H1 (cell line): Measurements from ENCODE around the gene RAD51B. TPM values are rescaled to one million over a fixed set of nuclear protein-coding genes. Genes with fewer than 3 reads are reported as not detected.

Source experiments
- CHD2 ChIP-seq: IDR thresholded peaks from 2 replicates; pipeline ENCODE4 v1.6.1; 2012; ENCODE audit warnings: low read length, improper control_type of control experiment
- CREB1 ChIP-seq: IDR thresholded peaks from 2 replicates; pipeline ENCODE4 v1.6.1; 2012; ENCODE audit warnings: inconsistent platforms
- FOSL1 ChIP-seq: IDR thresholded peaks from 2 replicates; pipeline ENCODE4 v1.6.1; 2011; ENCODE audit warnings: mild to moderate bottlenecking, low read depth, low read length, moderate library complexity; ENCODE audit not compliant: insufficient read depth
- HDAC2 ChIP-seq, 2 experiments: fragments of 300-600 bp in 1 of 2; sonication (generic) in 1 of 2; IDR thresholded peaks; 2 replicates each; pipeline ENCODE4 v1.6.1; 2011 to 2012; ENCODE audit warnings: low read depth in 2 of 2, low read length in 2 of 2, mild to moderate bottlenecking in 2 of 2, moderate library complexity in 2 of 2, borderline replicate concordance in 1 of 2, inconsistent platforms in 1 of 2
- JUN ChIP-seq: IDR thresholded peaks from 2 replicates; pipeline ENCODE4 v1.6.1; 2011; ENCODE audit warnings: low read depth, mild to moderate bottlenecking, improper control_type of control experiment, low read length
- NRF1 ChIP-seq: IDR thresholded peaks from 2 replicates; pipeline ENCODE4 v1.6.1; 2011; ENCODE audit warnings: mild to moderate bottlenecking, low read depth, low read length, improper control_type of control experiment
- POLR2AphosphoS5 ChIP-seq: IDR thresholded peaks from 2 replicates; pipeline ENCODE4 v1.6.1; 2011; ENCODE audit warnings: low read depth, low read length
- RAD21 ChIP-seq, 2 experiments: IDR thresholded peaks in 1 of 2; conservative IDR thresholded peaks in 1 of 2; 2 replicates each; pipeline ENCODE4 v1.6.1; 2011; ENCODE audit warnings: low read depth in 2 of 2, low read length in 2 of 2, improper control_type of control experiment in 1 of 2, inconsistent platforms in 1 of 2, mild to moderate bottlenecking in 1 of 2, moderate library complexity in 1 of 2
- polyA plus RNA-seq, 7 experiments: library from polyadenylated mRNA; depleted of rRNA in 3 of 7; stranded (reverse) in 5 of 7; unstranded in 2 of 7; fragments of >200 nt in 5 of 7; fragments of 200-250 nt in 2 of 7; gene quantifications; 1 replicate in 5 of 7; 2 replicates in 1 of 7; 4 replicates in 1 of 7; pipeline versions ENCODE4 v1.2.1 to v1.2.3, GENCODE V29; 2011 to 2013; ENCODE audit warnings: missing spikeins in 2 of 7, mixed read lengths in 2 of 7
- total RNA-seq: library from RNA; stranded (reverse); fragmentation: NEBNext Ultra II Directional; extraction: Animal tissue kit (Norgen Biotek cat#: 25700); gene quantifications from 2 replicates; pipeline ENCODE4 v1.2.1, GENCODE V29; 2021
- TF ChIP-seq, protein P1 (sequence below): fragments of 300-600 bp; sonication (generic); IDR thresholded peaks from 2 replicates; pipeline ENCODE4 v1.7.1; 2012; ENCODE audit warnings: low read length, moderate library complexity, mild to moderate bottlenecking, inconsistent platforms; ENCODE audit not compliant: insufficient replicate concordance

RAD51B gene
- total and polyA plus RNA-seq, 2 of the 8 experiments (the other 6 are each of a cell fraction or from before 2014, with no cell fraction given), result 3.9 to 14.9 TPM

DNA sequence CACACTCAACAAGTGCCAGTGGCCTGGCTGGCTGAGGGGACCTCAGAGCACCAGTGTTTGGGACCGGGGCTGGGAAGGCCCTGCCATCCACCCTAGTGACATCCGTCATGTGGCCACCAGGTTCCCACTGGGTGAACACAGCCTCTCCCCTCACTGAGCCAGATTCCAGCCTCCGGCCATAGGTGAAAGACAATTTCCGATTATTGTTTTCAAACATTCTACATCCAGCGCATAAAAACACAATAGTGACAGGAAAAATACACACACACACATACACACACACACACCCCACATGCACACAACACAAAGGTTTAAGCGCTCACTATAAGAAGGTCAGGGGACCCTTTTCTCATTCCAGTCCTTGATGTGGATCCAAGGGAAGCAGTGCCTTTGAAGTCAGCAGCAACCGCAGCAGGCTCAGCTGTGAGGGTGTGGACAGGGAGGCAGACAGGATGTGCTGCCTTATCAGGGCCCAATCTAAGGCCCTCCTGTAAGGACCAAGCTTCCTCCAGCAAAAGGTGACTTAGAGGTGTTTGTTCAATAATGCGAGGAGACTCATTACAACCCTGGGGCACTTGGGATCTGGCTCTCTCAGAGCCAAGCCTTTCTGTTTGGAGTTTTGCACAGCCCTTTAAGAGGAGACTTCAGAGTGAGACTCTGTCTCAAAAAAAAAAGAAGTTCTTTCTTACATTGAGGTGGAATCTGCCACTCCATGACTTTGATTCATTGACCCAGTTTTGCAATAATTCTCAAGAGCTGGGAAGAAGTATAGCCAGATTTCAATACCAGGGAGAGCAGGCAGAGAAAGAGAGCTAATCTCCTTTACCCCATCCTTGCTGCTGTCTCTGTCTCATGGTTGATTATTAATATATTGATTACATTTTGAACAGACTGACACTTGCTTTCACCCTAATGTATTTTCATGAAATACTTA is 745.5 kb downstream of the RAD51B start (continued):
- no peak for TF ChIP-seq RAD21 (IDR thresholded peaks at IDR 0.05 in 1 of 2, conservative IDR thresholded peaks at IDR 0.05 in 1 of 2; ENCODE audit: low read depth in 2 of 2, low read length in 2 of 2)
- no peak for TF ChIP-seq JUN
- no peak for TF ChIP-seq CHD2
- TF ChIP-seq FOSL1, result no peak
- TF ChIP-seq HDAC2 (IDR thresholded peaks at IDR 0.05; ENCODE audit: borderline replicate concordance in 1 of 2, low read depth in 2 of 2, low read length in 2 of 2), result no peak
- no peak for TF ChIP-seq CREB1
- TF ChIP-seq NRF1, result no peak
- no peak for TF ChIP-seq POLR2AphosphoS5
- TF ChIP-seq, protein P1, sequence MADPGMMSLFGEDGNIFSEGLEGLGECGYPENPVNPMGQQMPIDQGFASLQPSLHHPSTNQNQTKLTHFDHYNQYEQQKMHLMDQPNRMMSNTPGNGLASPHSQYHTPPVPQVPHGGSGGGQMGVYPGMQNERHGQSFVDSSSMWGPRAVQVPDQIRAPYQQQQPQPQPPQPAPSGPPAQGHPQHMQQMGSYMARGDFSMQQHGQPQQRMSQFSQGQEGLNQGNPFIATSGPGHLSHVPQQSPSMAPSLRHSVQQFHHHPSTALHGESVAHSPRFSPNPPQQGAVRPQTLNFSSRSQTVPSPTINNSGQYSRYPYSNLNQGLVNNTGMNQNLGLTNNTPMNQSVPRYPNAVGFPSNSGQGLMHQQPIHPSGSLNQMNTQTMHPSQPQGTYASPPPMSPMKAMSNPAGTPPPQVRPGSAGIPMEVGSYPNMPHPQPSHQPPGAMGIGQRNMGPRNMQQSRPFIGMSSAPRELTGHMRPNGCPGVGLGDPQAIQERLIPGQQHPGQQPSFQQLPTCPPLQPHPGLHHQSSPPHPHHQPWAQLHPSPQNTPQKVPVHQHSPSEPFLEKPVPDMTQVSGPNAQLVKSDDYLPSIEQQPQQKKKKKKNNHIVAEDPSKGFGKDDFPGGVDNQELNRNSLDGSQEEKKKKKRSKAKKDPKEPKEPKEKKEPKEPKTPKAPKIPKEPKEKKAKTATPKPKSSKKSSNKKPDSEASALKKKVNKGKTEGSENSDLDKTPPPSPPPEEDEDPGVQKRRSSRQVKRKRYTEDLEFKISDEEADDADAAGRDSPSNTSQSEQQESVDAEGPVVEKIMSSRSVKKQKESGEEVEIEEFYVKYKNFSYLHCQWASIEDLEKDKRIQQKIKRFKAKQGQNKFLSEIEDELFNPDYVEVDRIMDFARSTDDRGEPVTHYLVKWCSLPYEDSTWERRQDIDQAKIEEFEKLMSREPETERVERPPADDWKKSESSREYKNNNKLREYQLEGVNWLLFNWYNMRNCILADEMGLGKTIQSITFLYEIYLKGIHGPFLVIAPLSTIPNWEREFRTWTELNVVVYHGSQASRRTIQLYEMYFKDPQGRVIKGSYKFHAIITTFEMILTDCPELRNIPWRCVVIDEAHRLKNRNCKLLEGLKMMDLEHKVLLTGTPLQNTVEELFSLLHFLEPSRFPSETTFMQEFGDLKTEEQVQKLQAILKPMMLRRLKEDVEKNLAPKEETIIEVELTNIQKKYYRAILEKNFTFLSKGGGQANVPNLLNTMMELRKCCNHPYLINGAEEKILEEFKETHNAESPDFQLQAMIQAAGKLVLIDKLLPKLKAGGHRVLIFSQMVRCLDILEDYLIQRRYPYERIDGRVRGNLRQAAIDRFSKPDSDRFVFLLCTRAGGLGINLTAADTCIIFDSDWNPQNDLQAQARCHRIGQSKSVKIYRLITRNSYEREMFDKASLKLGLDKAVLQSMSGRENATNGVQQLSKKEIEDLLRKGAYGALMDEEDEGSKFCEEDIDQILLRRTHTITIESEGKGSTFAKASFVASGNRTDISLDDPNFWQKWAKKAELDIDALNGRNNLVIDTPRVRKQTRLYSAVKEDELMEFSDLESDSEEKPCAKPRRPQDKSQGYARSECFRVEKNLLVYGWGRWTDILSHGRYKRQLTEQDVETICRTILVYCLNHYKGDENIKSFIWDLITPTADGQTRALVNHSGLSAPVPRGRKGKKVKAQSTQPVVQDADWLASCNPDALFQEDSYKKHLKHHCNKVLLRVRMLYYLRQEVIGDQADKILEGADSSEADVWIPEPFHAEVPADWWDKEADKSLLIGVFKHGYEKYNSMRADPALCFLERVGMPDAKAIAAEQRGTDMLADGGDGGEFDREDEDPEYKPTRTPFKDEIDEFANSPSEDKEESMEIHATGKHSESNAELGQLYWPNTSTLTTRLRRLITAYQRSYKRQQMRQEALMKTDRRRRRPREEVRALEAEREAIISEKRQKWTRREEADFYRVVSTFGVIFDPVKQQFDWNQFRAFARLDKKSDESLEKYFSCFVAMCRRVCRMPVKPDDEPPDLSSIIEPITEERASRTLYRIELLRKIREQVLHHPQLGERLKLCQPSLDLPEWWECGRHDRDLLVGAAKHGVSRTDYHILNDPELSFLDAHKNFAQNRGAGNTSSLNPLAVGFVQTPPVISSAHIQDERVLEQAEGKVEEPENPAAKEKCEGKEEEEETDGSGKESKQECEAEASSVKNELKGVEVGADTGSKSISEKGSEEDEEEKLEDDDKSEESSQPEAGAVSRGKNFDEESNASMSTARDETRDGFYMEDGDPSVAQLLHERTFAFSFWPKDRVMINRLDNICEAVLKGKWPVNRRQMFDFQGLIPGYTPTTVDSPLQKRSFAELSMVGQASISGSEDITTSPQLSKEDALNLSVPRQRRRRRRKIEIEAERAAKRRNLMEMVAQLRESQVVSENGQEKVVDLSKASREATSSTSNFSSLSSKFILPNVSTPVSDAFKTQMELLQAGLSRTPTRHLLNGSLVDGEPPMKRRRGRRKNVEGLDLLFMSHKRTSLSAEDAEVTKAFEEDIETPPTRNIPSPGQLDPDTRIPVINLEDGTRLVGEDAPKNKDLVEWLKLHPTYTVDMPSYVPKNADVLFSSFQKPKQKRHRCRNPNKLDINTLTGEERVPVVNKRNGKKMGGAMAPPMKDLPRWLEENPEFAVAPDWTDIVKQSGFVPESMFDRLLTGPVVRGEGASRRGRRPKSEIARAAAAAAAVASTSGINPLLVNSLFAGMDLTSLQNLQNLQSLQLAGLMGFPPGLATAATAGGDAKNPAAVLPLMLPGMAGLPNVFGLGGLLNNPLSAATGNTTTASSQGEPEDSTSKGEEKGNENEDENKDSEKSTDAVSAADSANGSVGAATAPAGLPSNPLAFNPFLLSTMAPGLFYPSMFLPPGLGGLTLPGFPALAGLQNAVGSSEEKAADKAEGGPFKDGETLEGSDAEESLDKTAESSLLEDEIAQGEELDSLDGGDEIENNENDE, result no peak
